IPS-15b (cell line): ENCODE data around the gene RBBP8.

Source experiments
- H3K27me3 ChIP-seq: one replicate; pipeline ENCODE4 v1.6.1; 2013; ENCODE audit warnings: low read length; ENCODE audit not compliant: control insufficient read depth, insufficient read depth
- H3K36me3 ChIP-seq: one replicate; pipeline ENCODE4 v1.6.1; 2013; ENCODE audit warnings: low read length; ENCODE audit not compliant: control insufficient read depth, insufficient read depth
- H3K4me1 ChIP-seq: one replicate; pipeline ENCODE4 v1.6.1; 2013; ENCODE audit warnings: mild to moderate bottlenecking, low read length; ENCODE audit not compliant: control insufficient read depth, insufficient read depth
- H3K4me3 ChIP-seq: one replicate; pipeline ENCODE4 v1.5.1; 2013; ENCODE audit warnings: low read depth, low read length
- H3K9ac ChIP-seq: one replicate; pipeline ENCODE4 v1.6.1; 2013; ENCODE audit warnings: low read depth, mild to moderate bottlenecking, low read length
- H3K9me3 ChIP-seq: one replicate; pipeline ENCODE4 v1.6.1; 2013; ENCODE audit warnings: mild to moderate bottlenecking, low read length; ENCODE audit not compliant: control insufficient read depth, insufficient read depth

The RBBP8 gene

DNA sequence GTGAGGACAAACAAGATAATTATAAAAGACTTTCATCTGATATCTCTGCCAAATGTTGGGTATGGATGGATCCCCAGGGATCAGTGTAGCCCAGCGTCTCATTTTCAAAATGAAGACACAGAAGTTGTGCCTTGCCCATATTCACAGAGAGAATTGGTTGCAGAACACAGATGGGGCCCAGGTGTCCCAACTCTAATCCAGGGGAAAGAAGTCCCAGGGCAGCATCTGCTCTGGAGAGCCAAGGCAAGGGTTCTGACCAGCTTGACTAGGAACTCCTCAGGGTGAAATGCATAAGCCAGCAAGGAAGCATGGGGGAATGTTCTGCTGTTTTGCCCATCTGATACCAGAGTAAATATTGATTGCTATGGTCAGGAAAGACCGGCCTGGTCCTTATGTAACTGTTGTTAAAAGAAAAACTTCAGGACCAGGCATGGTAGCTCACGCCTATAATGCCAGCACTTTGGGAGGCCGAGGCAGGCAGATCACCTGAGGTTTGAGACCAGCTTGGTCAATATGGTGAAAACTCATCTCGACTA is 133.4 kb downstream of the RBBP8 start:
- Histone ChIP-seq H3K9ac (no peak overlapping the region), H3K27me3 (no peaks in the 10 kb centered on the region), H3K9me3 (no peaks in the 10 kb centered on the region), H3K4me3 (no peak overlapping the region), H3K36me3 (no peaks in the 10 kb centered on the region), H3K4me1 (no peaks in the 10 kb centered on the region)

DNA sequence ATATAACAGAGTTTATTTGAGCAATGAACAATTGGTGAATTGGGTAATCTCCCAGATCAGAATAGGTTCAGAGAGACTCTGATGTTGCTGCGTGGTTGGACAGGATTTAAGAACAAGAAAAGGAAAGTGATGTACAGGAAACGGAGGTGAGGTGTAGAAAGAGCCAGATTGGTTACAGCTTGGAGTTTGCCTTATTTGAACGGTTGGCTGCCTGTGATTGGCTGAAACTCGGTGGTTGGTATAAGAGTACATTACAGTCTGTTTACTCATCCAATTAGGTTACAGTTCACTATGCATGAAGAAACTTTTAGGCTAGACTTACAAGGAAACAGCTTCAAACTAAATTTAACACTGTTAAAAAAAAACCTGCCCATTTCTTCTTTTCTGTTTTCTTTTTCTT is 134.1 kb downstream of the RBBP8 start:
- H3K4me3 ChIP-seq: no peak overlapping the region
- no peaks in the 10 kb centered on the region for H3K9me3 ChIP-seq
- no peak overlapping the region for H3K9ac ChIP-seq
- no peaks in the 10 kb centered on the region for H3K36me3 ChIP-seq
- no peaks in the 10 kb centered on the region for H3K4me1 ChIP-seq
- H3K27me3 ChIP-seq: no peaks in the 10 kb centered on the region

DNA sequence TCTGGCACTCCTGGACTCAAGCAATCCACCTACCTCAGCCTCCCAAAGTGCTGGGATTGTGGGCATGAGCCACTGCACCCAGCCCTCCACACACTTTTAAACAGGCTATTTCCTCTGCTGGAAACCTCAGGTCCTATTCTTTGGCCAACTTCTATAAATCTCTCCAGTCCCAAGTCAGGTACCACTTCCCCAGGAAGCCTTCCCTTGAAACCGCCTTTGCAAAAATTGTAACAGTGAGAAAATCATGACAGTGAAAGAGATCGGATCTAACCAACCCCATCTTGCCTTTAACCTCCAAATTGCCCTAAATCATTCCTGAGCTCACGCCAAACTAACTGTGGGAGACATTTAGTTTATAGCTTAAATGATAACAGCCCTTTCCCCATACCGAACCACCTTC is 134.9 kb downstream of the RBBP8 start:
- no peak overlapping the region for H3K4me3 ChIP-seq
- no peaks in the 10 kb centered on the region for H3K4me1 ChIP-seq
- H3K9me3 ChIP-seq: no peaks in the 10 kb centered on the region
- no peaks in the 10 kb centered on the region for H3K36me3 ChIP-seq
- no peak overlapping the region for H3K9ac ChIP-seq
- no peaks in the 10 kb centered on the region for H3K27me3 ChIP-seq

DNA sequence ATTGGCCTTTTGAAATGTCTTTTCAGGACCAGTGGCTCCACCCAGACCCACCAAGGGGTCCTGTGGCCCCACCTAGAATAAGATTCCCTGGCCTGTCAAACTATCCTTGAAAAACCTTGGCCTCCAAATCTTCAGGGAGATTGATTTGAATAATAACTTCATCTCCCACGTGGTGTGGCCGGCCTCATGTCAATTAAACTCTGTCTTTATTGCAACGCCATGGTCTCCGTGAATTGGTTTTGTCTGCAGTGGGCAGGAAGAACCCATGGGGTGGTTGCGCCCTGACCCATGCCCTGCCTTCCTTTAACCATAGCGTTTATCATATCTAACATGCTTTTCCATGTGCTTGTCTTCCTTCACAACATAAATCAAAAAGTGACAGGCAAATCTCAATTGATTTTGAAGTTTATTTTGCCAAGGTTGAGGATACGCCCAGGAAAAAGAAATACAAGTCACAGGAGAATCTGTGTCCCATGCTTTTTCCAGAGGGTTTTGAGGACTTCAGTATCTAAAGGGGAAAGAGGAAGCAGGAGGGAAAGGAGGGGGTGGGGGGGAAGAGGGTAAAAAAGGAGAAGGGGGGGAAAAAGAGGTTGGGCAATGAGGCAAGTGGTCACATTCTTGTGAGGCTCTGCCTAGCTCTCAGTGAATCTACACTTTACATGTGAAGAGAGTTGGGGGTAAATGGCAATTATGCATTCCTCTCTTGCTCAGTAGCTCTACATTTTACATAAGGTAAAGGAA is 135.6 kb downstream of the RBBP8 start:
- Histone ChIP-seq H3K4me3 (no peak overlapping the region), H3K4me1 (no peaks in the 10 kb centered on the region), H3K9ac (no peak overlapping the region), H3K27me3 (no peaks in the 10 kb centered on the region), H3K9me3 (no peaks in the 10 kb centered on the region), H3K36me3 (no peaks in the 10 kb centered on the region)

DNA sequence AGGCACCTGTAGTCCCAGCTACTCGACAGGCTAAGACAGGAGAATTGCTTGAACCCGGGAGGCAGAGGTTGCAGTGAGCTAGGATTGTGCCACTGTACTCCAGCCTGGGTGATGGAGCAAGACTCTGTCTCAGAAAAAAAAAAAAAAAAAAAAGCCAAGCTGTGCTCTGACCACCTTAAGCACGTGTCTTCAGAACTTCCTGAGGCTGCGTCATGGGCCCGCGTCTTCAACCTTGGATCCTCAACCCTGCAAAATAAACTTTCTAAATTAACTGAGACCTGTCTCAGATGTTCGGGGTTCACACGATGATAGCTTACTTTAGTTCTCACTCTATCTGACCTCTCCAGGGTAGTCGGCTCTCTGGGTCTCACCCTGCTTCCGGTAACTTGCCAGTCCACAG is 136.4 kb downstream of the RBBP8 start:
- Histone ChIP-seq H3K4me1 (no peaks in the 10 kb centered on the region), H3K36me3 (no peaks in the 10 kb centered on the region), H3K9ac (no peak overlapping the region), H3K4me3 (no peak overlapping the region), H3K27me3 (no peaks in the 10 kb centered on the region), H3K9me3 (no peaks in the 10 kb centered on the region)

DNA sequence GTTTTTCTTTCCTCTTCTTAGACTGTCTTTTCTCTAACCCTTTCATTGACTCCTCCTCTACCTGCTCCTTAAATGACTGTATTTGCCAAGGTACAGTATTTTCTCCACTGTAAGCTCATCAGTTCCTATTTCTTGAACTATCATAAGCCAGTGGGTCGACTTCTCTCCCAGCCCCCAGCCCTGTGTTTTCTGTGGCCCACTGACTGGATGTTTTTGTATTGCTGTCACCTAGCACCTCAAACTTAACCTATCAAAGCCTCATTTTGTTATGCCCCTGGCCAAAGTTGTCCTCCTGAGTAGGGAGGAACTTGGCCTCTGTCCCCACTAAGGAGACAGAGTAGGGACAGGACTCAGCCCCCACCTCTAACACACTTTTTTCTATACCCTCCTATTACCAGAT is 136.8 kb downstream of the RBBP8 start:
- Histone ChIP-seq H3K4me1 (no peaks in the 10 kb centered on the region), H3K4me3 (no peak overlapping the region), H3K9me3 (no peaks in the 10 kb centered on the region), H3K36me3 (no peaks in the 10 kb centered on the region), H3K27me3 (no peaks in the 10 kb centered on the region), H3K9ac (no peak overlapping the region)

DNA sequence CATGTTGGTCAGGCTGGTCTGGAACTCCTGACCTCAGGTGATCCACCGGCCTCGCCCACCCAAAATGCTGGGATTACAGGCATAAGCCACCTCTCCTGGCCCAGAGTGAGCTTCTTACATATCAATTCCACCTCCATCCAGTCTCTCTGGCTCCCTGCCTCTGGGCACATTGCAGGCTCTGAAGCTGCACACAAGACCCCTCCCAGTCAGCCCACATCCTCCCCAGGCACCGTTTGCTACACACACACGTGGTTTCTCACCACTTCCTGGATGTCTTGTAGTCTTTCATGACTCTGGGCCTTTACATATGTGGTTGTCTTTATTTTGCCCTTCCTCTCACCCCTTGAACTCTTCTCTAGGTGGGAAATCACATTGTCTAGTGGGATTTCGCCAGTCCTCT is 138.2 kb downstream of the RBBP8 start:
- H3K9ac ChIP-seq: no peak overlapping the region
- H3K27me3 ChIP-seq: no peaks in the 10 kb centered on the region
- H3K9me3 ChIP-seq: no peaks in the 10 kb centered on the region
- H3K4me1 ChIP-seq: no peaks in the 10 kb centered on the region
- H3K36me3 ChIP-seq: no peaks in the 10 kb centered on the region
- no peak overlapping the region for H3K4me3 ChIP-seq

DNA sequence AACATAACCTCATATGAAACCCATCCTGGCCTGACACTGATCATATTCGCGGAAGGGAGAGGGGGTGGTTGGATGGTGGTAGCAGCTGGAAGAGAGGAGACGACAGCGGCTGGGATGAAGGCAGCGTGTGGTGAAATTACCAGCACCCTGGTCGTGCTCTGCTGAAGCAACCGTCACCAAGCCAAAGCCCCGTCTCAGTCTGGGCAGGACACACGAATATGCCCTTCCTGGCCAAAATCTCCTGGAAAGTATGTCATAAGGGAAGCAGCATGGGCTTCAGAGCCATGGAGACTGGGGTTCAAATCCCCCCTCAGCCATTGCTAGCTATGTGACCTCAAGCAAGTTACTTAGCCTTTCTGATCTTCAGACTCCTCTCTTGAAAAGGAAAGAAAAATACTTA is 139.0 kb downstream of the RBBP8 start:
- Histone ChIP-seq H3K9me3 (no peaks in the 10 kb centered on the region), H3K9ac (no peak overlapping the region), H3K4me3 (no peak overlapping the region), H3K36me3 (no peaks in the 10 kb centered on the region), H3K27me3 (no peaks in the 10 kb centered on the region), H3K4me1 (no peaks in the 10 kb centered on the region)

DNA sequence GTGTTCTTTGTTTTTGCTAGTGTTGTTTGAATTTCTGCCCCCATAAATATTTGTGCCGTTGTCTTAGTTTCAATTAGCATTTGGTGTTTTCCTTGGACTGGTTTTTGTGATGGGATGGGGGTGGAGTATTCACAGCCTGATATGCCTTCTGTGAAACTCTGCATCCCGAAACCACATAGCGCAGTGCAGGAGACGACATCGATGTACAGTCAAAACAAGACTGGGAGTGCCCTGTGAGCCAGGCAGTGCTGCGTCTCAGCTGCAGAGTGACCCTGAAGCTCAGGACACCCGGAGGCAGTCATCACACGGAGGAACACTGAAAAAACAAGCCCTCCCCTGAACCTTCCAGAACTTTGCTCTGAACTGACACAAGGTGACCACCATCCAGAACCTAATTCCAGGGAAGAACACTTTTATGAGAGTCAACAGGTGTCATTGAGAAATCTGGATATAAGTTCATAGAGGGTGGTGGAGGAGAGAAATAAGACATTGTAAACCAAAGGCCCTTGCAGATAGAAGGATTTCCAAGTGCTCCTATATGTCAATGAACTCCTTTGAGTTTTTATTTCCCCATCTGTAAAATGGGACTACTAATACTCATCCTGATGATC is 141.0 kb downstream of the RBBP8 start:
- no peak overlapping the region for H3K4me3 ChIP-seq

More for the DNA sequence above, 141.0 kb downstream of the RBBP8 start:
- Histone ChIP-seq H3K9me3 (no peaks in the 10 kb centered on the region), H3K4me1 (no peaks in the 10 kb centered on the region), H3K36me3 (no peaks in the 10 kb centered on the region), H3K27me3 (no peaks in the 10 kb centered on the region), H3K9ac (no peak overlapping the region)
